Coronary artery (tissue), 2 donors: ENCODE results near the gene HIF3A.

Experiments
- DNase-seq: peaks from one replicate; pipeline ENCODE4 v3.0.0-alpha.2; 2017; ENCODE audit warnings: low spot score
- H3K27ac ChIP-seq, 2 donors: fragments of 200-600 bp; sonication (generic); one replicate each; pipeline ENCODE4 v1.5.1; 2016 to 2019
- H3K4me3 ChIP-seq: fragments of 200-600 bp; sonication (generic); 2 replicates; pipeline ENCODE4 v1.5.1; 2016; ENCODE audit warnings: mild to moderate bottlenecking, moderate library complexity
- CTCF ChIP-seq: fragments of 200-600 bp; sonication (generic); IDR thresholded peaks from one replicate; pipeline ENCODE4 v1.5.1; 2019; ENCODE audit warnings: antibody characterized with exemption

Gene HIF3A

GRCh38 chr19:46346821-46347571, 50.2 kb downstream of the HIF3A start, which contains the start of gene PPP5C:
Gene PPP5C, plus strand, starts transcription at chr19:46347087. Its CDS starts 10 bp downstream, at chr19:46347097.
- H3K4me3 ChIP-seq = peak within 1 kb of the TSS; percentile 96
- peak; percentile 81 for TF ChIP-seq CTCF
- peak within 1 kb of the TSS; percentile 72 to 87 for H3K27ac ChIP-seq
- peak; percentile 93 for DNase-seq

- no peak for DNase-seq
- peak; percentile 22 for TF ChIP-seq CTCF
- H3K27ac ChIP-seq = peak overlapping the region; percentile 72 to 87
- H3K4me3 ChIP-seq = peak overlapping the region; percentile 96
These were observed 50.7 kb downstream of the HIF3A start for GRCh38 chr19:46347572-46347883.

GRCh38 chr19:46347985-46348384, 51.1 kb downstream of the HIF3A start:
- Histone ChIP-seq H3K27ac (no peak overlapping the region), H3K4me3 (peak overlapping the region; percentile 96)
- no peak for TF ChIP-seq CTCF
- no peak for DNase-seq

GRCh38 chr19:46349311-46349993, 52.6 kb downstream of the HIF3A start:
- Histone ChIP-seq H3K4me3 (peak overlapping the region; percentile 20), H3K27ac (peak overlapping the region in 1 of 2 donors; percentile 50)
- no peak for TF ChIP-seq CTCF
- DNase-seq = no peak

GRCh38 chr19:46350029-46350757, 53.4 kb downstream of the HIF3A start:
- DNase-seq = no peak
- no peak for TF ChIP-seq CTCF
- Histone ChIP-seq H3K4me3 (peak overlapping the region; percentile 20), H3K27ac (peak overlapping the region; percentile 35 to 50)

GRCh38 chr19:46350758-46351159, 53.9 kb downstream of the HIF3A start:
- TF ChIP-seq CTCF = no peak
- peak overlapping the region; percentile 35 to 50 for H3K27ac ChIP-seq
- peak overlapping the region; percentile 20 for H3K4me3 ChIP-seq
- DNase-seq = no peak
